ENCODE measurements around the gene CUX1. TPM values are rescaled to one million over a fixed set of nuclear protein-coding genes. Genes with fewer than 3 reads are reported as not detected.

Gene CUX1
- total and polyA plus RNA-seq, 2 of the 13 experiments (the other 11 are each of a cell fraction or from before 2014, with no cell fraction given) = 13.7 to 14.9 TPM

DNA sequence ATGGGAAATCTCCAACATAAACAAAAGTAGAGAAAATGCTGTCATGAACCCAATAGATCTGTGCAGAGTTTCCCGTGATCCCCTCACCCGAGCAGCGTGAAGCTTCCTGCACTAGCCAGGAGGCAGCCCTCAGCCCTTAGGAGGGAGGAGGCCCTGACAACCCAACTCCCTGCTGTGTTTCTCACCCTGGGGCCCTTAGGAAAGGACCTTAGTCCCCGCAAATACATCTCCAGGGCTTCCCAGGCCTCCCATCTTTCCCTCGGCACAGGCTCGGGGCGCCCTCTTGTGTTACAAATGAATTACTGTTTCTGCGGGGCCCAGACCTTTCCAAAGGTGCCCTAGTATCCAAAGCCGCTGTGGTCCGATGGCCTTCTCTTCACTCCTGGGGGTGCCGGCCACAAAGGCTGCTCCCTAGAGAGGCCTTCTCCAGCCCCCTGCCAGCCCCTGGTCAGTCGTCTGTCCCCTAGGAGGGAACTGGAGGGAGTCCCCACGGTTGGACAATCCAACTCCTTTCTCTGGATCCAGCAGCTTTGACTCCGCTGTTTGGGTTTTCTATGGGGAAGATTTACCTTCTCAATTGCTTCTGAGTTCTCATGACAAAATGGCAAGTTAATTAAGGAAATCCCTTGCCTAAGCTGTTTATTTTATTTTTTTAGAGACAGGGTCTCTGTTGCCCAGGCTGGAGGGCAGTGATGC is 419.3 kb downstream of the CUX1 start (continued):
- TF ChIP-seq, protein P1, sequence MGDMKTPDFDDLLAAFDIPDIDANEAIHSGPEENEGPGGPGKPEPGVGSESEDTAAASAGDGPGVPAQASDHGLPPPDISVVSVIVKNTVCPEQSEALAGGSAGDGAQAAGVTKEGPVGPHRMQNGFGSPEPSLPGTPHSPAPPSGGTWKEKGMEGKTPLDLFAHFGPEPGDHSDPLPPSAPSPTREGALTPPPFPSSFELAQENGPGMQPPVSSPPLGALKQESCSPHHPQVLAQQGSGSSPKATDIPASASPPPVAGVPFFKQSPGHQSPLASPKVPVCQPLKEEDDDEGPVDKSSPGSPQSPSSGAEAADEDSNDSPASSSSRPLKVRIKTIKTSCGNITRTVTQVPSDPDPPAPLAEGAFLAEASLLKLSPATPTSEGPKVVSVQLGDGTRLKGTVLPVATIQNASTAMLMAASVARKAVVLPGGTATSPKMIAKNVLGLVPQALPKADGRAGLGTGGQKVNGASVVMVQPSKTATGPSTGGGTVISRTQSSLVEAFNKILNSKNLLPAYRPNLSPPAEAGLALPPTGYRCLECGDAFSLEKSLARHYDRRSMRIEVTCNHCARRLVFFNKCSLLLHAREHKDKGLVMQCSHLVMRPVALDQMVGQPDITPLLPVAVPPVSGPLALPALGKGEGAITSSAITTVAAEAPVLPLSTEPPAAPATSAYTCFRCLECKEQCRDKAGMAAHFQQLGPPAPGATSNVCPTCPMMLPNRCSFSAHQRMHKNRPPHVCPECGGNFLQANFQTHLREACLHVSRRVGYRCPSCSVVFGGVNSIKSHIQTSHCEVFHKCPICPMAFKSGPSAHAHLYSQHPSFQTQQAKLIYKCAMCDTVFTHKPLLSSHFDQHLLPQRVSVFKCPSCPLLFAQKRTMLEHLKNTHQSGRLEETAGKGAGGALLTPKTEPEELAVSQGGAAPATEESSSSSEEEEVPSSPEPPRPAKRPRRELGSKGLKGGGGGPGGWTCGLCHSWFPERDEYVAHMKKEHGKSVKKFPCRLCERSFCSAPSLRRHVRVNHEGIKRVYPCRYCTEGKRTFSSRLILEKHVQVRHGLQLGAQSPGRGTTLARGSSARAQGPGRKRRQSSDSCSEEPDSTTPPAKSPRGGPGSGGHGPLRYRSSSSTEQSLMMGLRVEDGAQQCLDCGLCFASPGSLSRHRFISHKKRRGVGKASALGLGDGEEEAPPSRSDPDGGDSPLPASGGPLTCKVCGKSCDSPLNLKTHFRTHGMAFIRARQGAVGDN (CRISPR knock-in tag; IDR thresholded peaks at IDR 0.05) = peak; percentile 48
- no peak for TF ChIP-seq ZNF225 (CRISPR knock-in tag; IDR thresholded peaks at IDR 0.05)
- no peak for TF ChIP-seq RFXANK (CRISPR knock-in tag; IDR thresholded peaks at IDR 0.05)
- TF ChIP-seq ZNF207 (IDR thresholded peaks at IDR 0.05; ENCODE audit: borderline replicate concordance) = no peak
- peak; percentile 97 for TF ChIP-seq STAG1 (CRISPR knock-in tag; IDR thresholded peaks at IDR 0.05)
- TF ChIP-seq ZNF292 (CRISPR knock-in tag; IDR thresholded peaks at IDR 0.05; ENCODE audit: borderline replicate concordance, low read depth) = no peak
- TF ChIP-seq, protein P2, sequence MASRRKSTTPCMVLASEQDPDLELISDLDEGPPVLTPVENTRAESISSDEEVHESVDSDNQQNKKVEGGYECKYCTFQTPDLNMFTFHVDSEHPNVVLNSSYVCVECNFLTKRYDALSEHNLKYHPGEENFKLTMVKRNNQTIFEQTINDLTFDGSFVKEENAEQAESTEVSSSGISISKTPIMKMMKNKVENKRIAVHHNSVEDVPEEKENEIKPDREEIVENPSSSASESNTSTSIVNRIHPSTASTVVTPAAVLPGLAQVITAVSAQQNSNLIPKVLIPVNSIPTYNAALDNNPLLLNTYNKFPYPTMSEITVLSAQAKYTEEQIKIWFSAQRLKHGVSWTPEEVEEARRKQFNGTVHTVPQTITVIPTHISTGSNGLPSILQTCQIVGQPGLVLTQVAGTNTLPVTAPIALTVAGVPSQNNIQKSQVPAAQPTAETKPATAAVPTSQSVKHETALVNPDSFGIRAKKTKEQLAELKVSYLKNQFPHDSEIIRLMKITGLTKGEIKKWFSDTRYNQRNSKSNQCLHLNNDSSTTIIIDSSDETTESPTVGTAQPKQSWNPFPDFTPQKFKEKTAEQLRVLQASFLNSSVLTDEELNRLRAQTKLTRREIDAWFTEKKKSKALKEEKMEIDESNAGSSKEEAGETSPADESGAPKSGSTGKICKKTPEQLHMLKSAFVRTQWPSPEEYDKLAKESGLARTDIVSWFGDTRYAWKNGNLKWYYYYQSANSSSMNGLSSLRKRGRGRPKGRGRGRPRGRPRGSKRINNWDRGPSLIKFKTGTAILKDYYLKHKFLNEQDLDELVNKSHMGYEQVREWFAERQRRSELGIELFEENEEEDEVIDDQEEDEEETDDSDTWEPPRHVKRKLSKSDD (CRISPR knock-in tag; IDR thresholded peaks at IDR 0.05; ENCODE audit: low read depth) = no peak
- TF ChIP-seq ZMAT3 (CRISPR knock-in tag; conservative IDR thresholded peaks at IDR 0.05) = no peak
- TF ChIP-seq ISL2 (CRISPR knock-in tag; IDR thresholded peaks at IDR 0.05) = no peak
- TF ChIP-seq HNF4A (CRISPR knock-in tag; IDR thresholded peaks at IDR 0.05) = no peak
- TF ChIP-seq SRSF4 (IDR thresholded peaks at IDR 0.05; ENCODE audit: low read depth, low read length, poor library complexity, severe bottlenecking) = no peak
- no peak for TF ChIP-seq TCF7 (IDR thresholded peaks at IDR 0.05; ENCODE audit: low read depth)
- TF ChIP-seq, protein P3, sequence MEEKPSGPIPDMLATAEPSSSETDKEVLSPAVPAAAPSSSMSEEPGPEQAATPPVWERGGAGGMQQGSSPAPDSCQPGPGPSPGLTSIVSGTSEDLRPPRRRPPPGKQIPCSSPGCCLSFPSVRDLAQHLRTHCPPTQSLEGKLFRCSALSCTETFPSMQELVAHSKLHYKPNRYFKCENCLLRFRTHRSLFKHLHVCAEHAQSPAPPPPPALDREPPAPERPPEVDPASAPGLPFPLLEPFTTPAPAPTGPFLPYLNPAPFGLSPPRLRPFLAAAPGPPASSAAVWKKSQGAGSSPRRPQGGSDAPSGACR (CRISPR knock-in tag; IDR thresholded peaks at IDR 0.05) = no peak
- TF ChIP-seq ZEB1 (IDR thresholded peaks at IDR 0.05; ENCODE audit: insufficient replicate concordance, low read depth) = no peak
- TF ChIP-seq RFX5 (IDR thresholded peaks at IDR 0.05; ENCODE audit: low read depth, low read length) = no peak
- TF ChIP-seq, protein P4, sequence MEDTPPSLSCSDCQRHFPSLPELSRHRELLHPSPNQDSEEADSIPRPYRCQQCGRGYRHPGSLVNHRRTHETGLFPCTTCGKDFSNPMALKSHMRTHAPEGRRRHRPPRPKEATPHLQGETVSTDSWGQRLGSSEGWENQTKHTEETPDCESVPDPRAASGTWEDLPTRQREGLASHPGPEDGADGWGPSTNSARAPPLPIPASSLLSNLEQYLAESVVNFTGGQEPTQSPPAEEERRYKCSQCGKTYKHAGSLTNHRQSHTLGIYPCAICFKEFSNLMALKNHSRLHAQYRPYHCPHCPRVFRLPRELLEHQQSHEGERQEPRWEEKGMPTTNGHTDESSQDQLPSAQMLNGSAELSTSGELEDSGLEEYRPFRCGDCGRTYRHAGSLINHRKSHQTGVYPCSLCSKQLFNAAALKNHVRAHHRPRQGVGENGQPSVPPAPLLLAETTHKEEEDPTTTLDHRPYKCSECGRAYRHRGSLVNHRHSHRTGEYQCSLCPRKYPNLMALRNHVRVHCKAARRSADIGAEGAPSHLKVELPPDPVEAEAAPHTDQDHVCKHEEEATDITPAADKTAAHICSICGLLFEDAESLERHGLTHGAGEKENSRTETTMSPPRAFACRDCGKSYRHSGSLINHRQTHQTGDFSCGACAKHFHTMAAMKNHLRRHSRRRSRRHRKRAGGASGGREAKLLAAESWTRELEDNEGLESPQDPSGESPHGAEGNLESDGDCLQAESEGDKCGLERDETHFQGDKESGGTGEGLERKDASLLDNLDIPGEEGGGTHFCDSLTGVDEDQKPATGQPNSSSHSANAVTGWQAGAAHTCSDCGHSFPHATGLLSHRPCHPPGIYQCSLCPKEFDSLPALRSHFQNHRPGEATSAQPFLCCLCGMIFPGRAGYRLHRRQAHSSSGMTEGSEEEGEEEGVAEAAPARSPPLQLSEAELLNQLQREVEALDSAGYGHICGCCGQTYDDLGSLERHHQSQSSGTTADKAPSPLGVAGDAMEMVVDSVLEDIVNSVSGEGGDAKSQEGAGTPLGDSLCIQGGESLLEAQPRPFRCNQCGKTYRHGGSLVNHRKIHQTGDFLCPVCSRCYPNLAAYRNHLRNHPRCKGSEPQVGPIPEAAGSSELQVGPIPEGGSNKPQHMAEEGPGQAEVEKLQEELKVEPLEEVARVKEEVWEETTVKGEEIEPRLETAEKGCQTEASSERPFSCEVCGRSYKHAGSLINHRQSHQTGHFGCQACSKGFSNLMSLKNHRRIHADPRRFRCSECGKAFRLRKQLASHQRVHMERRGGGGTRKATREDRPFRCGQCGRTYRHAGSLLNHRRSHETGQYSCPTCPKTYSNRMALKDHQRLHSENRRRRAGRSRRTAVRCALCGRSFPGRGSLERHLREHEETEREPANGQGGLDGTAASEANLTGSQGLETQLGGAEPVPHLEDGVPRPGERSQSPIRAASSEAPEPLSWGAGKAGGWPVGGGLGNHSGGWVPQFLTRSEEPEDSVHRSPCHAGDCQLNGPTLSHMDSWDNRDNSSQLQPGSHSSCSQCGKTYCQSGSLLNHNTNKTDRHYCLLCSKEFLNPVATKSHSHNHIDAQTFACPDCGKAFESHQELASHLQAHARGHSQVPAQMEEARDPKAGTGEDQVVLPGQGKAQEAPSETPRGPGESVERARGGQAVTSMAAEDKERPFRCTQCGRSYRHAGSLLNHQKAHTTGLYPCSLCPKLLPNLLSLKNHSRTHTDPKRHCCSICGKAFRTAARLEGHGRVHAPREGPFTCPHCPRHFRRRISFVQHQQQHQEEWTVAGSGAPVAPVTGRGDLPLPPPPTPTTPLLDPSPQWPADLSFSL (CRISPR knock-in tag; IDR thresholded peaks at IDR 0.05) = no peak
